ENCODE measurements around the gene GPX1. TPM values are rescaled to one million over a fixed set of nuclear protein-coding genes. Genes with fewer than 3 reads are reported as not detected.
"Not testable (repeated sequence)": the region's sequence is repeated elsewhere in the genome, so short reads cannot be mapped to it uniquely, and the experiment has no call there.

Gene GPX1
- polyA plus RNA-seq, 3 donors from 2014 or later, result 127 to 194 (median 131) TPM

GRCh38 chr3:49351521-49352011, 6.6 kb downstream of the GPX1 start:
- H3K4me3 Mint-ChIP-seq, result no peak overlapping the region
- H3K27ac Mint-ChIP-seq, result peak overlapping the region in 2 of 6 donors; percentile 9 to 14
- no peak for DNase-seq
- no peaks in the 10 kb centered on the region for H3K9me3 Mint-ChIP-seq
- H3K36me3 Mint-ChIP-seq, result peaks cover 5% of the 10 kb centered on the region in 3 donors
- H3K27me3 Mint-ChIP-seq (ENCODE audit: low read depth in 3 of 3), result peaks cover 0 to 2% (median 0%) of the 10 kb centered on the region in 3 donors
- peaks cover 7 to 8% of the 10 kb centered on the region in 2 donors for H3K4me1 Mint-ChIP-seq

- Mint-ChIP-seq H3K9me3 (no peaks in the 10 kb centered on the region), H3K4me1 (no peaks in the 10 kb centered on the region), H3K36me3 (no peaks in the 10 kb centered on the region), H3K4me3 (no peak overlapping the region), H3K27ac (no peak overlapping the region), H3K27me3 (ENCODE audit: low read depth in 3 of 3) (peaks cover 0 to 2% (median 0%) of the 10 kb centered on the region in 3 donors)
- no peak for DNase-seq
These were observed 8.6 kb downstream of the GPX1 start for GRCh38 chr3:49349348-49350114.

GRCh38 chr3:49348361-49348760, 9.8 kb downstream of the GPX1 start:
- not testable (repeated sequence) for H3K27ac Mint-ChIP-seq; H3K4me1 Mint-ChIP-seq; H3K4me3 Mint-ChIP-seq; H3K36me3 Mint-ChIP-seq; DNase-seq; H3K9me3 Mint-ChIP-seq; H3K27me3 Mint-ChIP-seq (ENCODE audit: low read depth in 3 of 3)

- H3K27ac Mint-ChIP-seq, result no peak overlapping the region
- H3K4me1 Mint-ChIP-seq, result peaks cover 3 to 4% of the 10 kb centered on the region in 2 donors
- no peaks in the 10 kb centered on the region for H3K9me3 Mint-ChIP-seq
- H3K4me3 Mint-ChIP-seq, result no peak overlapping the region
- no peak for DNase-seq
- H3K36me3 Mint-ChIP-seq, result no peaks in the 10 kb centered on the region
- H3K27me3 Mint-ChIP-seq (ENCODE audit: low read depth in 3 of 3), result peaks cover 0 to 2% (median 0%) of the 10 kb centered on the region in 3 donors
These were observed 11.3 kb downstream of the GPX1 start for GRCh38 chr3:49346797-49347251.

- peaks cover 2 to 4% (median 3%) of the 10 kb centered on the region in 3 donors for H3K27me3 Mint-ChIP-seq (ENCODE audit: low read depth in 3 of 3)
- no peak overlapping the region for H3K4me3 Mint-ChIP-seq
- peaks cover 31 to 34% of the 10 kb centered on the region in 2 donors for H3K4me1 Mint-ChIP-seq
- H3K27ac Mint-ChIP-seq, result no peak overlapping the region
- H3K36me3 Mint-ChIP-seq, result no peaks in the 10 kb centered on the region
- DNase-seq, result no peak
- no peaks in the 10 kb centered on the region for H3K9me3 Mint-ChIP-seq
These were observed 15.0 kb downstream of the GPX1 start for GRCh38 chr3:49343163-49343562.

GRCh38 chr3:49341996-49342395, 16.2 kb downstream of the GPX1 start:
- peak overlapping the region in 5 of 6 donors; percentile 54 to 89 (median 75) for H3K27ac Mint-ChIP-seq
- no peaks in the 10 kb centered on the region for H3K9me3 Mint-ChIP-seq
- H3K27me3 Mint-ChIP-seq (ENCODE audit: low read depth in 3 of 3), result peaks cover under 1 to 4% (median 3%) of the 10 kb centered on the region in 3 donors
- peaks cover 0 to 3% (median 0%) of the 10 kb centered on the region in 3 donors for H3K36me3 Mint-ChIP-seq
- DNase-seq, result no peak
- H3K4me3 Mint-ChIP-seq, result peak overlapping the region in 1 of 5 donors; percentile 36
- peaks cover 33 to 39% of the 10 kb centered on the region in 2 donors for H3K4me1 Mint-ChIP-seq

- peak; percentile 88 to 91 (median 90) for DNase-seq
- H3K9me3 Mint-ChIP-seq, result no peaks in the 10 kb centered on the region
- H3K27me3 Mint-ChIP-seq (ENCODE audit: low read depth in 3 of 3), result peaks cover 2 to 4% (median 3%) of the 10 kb centered on the region in 3 donors
- H3K4me3 Mint-ChIP-seq, result peak within 1 kb of the TSS; percentile 88 to 95 (median 95)
- peak within 1 kb of the TSS; percentile 92 to 99 (median 93) for H3K27ac Mint-ChIP-seq
- peaks cover 35 to 45% of the 10 kb centered on the region in 2 donors for H3K4me1 Mint-ChIP-seq
- peaks cover 0 to 7% (median 0%) of the 10 kb centered on the region in 3 donors for H3K36me3 Mint-ChIP-seq
These were observed 18.0 kb downstream of the GPX1 start, which contains the start of gene USP4 for GRCh38 chr3:49339941-49340800. TSS of gene USP4 (minus strand) at chr3:49340053. CDS start at chr3:49340024, 29 bp downstream.

GRCh38 chr3:49339581-49339940, 18.6 kb downstream of the GPX1 start:
- H3K4me3 Mint-ChIP-seq, result peak overlapping the region; percentile 88 to 95 (median 95)
- H3K27ac Mint-ChIP-seq, result peak overlapping the region; percentile 92 to 99 (median 93)
- H3K4me1 Mint-ChIP-seq, result peaks cover 35 to 46% of the 10 kb centered on the region in 2 donors
- peaks cover 2 to 4% (median 3%) of the 10 kb centered on the region in 3 donors for H3K27me3 Mint-ChIP-seq (ENCODE audit: low read depth in 3 of 3)
- no peak for DNase-seq
- peaks cover 0 to 12% (median 5%) of the 10 kb centered on the region in 3 donors for H3K36me3 Mint-ChIP-seq
- no peaks in the 10 kb centered on the region for H3K9me3 Mint-ChIP-seq

GRCh38 chr3:49333916-49334633, 24.1 kb downstream of the GPX1 start:
- Mint-ChIP-seq H3K36me3 (peaks cover 2 to 32% (median 12%) of the 10 kb centered on the region in 3 donors), H3K4me3 (no peak overlapping the region), H3K27ac (peak overlapping the region in 3 of 6 donors; percentile 69 to 82 (median 69)), H3K27me3 (ENCODE audit: low read depth in 3 of 3) (peaks cover 0 to 2% (median 0%) of the 10 kb centered on the region in 3 donors), H3K4me1 (peaks cover 29 to 42% of the 10 kb centered on the region in 2 donors), H3K9me3 (no peaks in the 10 kb centered on the region)
- DNase-seq, result no peak

GRCh38 chr3:49333091-49333490, 25.1 kb downstream of the GPX1 start:
- Mint-ChIP-seq H3K4me1 (peaks cover 21 to 34% of the 10 kb centered on the region in 2 donors), H3K9me3 (no peaks in the 10 kb centered on the region), H3K27me3 (ENCODE audit: low read depth in 3 of 3) (peaks cover 0 to 2% (median 0%) of the 10 kb centered on the region in 3 donors), H3K27ac (peak overlapping the region; percentile 40 to 89 (median 74)), H3K36me3 (peaks cover 3 to 36% (median 12%) of the 10 kb centered on the region in 3 donors), H3K4me3 (no peak overlapping the region)
- DNase-seq, result peak in 1 of 3 donors; percentile 8

GRCh38 chr3:49329186-49329585, 29.0 kb downstream of the GPX1 start:
- Mint-ChIP-seq H3K9me3 (no peaks in the 10 kb centered on the region), H3K27me3 (ENCODE audit: low read depth in 3 of 3) (peaks cover 0 to 2% (median 0%) of the 10 kb centered on the region in 3 donors), H3K36me3 (peaks cover 9 to 38% (median 16%) of the 10 kb centered on the region in 3 donors), H3K4me3 (no peak overlapping the region), H3K4me1 (peaks cover 17 to 22% of the 10 kb centered on the region in 2 donors), H3K27ac (no peak overlapping the region)
- DNase-seq, result no peak

GRCh38 chr3:49328350-49328749, 29.8 kb downstream of the GPX1 start:
- not testable (repeated sequence) for DNase-seq; H3K4me3 Mint-ChIP-seq; H3K27me3 Mint-ChIP-seq (ENCODE audit: low read depth in 3 of 3); H3K27ac Mint-ChIP-seq; H3K9me3 Mint-ChIP-seq
- Mint-ChIP-seq H3K4me1 (peaks cover 10 to 14% of the 10 kb centered on the region in 2 donors), H3K36me3 (peaks cover 11 to 44% (median 20%) of the 10 kb centered on the region in 3 donors)

- peak in 1 of 3 donors; percentile 7 for DNase-seq
- Mint-ChIP-seq H3K9me3 (no peaks in the 10 kb centered on the region), H3K4me1 (peaks cover 4 to 6% of the 10 kb centered on the region in 2 donors), H3K27me3 (ENCODE audit: low read depth in 3 of 3) (peaks cover 0 to 2% (median 0%) of the 10 kb centered on the region in 3 donors), H3K4me3 (no peak overlapping the region), H3K36me3 (peaks cover 8 to 40% (median 21%) of the 10 kb centered on the region in 3 donors), H3K27ac (no peak overlapping the region)
These were observed 30.7 kb downstream of the GPX1 start for GRCh38 chr3:49327485-49327884.

All from immature natural killer cell (primary cell).